B cell (primary cell): Measurements from ENCODE around the gene BAK1. TPM values are rescaled to one million over a fixed set of nuclear protein-coding genes. Genes with fewer than 3 reads are reported as not detected.
"Not testable (repeated sequence)": the region's sequence is repeated elsewhere in the genome, so short reads cannot be mapped to it uniquely, and the experiment has no call there.

Experiments used
- ATAC-seq: fragments of 200-7000 bp; cut with Tn5 transposase; one replicate; pipeline ENCODE4 v1.10.0; 2021; ENCODE audit warnings: low read depth, mild to moderate bottlenecking, moderate number of reproducible peaks, moderate library complexity
- CTCF ChIA-PET: fragments of 350-600 bp; sonication (Branson Sonifier 250); formaldehyde crosslinking; loops from one replicate; lab custom pipeline; 2021; ENCODE audit warnings: antibody characterized with exemption, inconsistent platforms; lab: Charles Lee
- POLR2A ChIA-PET: fragments of 350-600 bp; sonication (Branson Sonifier 250); formaldehyde crosslinking; loops from one replicate; lab custom pipeline; 2021; ENCODE audit warnings: antibody characterized with exemption; lab: Charles Lee
- DNase-seq: peaks from one replicate; pipeline ENCODE4 v3.0.0; 2013
- H2AFZ ChIP-seq: 2 replicates; pipeline ENCODE4 v1.6.1; 2012; ENCODE audit warnings: mild to moderate bottlenecking, low read depth, low read length; ENCODE audit not compliant: insufficient read depth, poor library complexity, severe bottlenecking
- H3K27ac ChIP-seq, 2 donors: 1 replicate in 1 of 2; 2 replicates in 1 of 2; pipeline ENCODE4 v1.5.1; 2012 to 2013; ENCODE audit warnings: low read length in 2 of 2, mild to moderate bottlenecking in 2 of 2, moderate library complexity in 1 of 2
- H3K27me3 ChIP-seq, 4 experiments: fragments of 200-600 bp in 1 of 4; sonication (generic) in 1 of 4; replicated peaks in 1 of 4; 1 replicate in 2 of 4; 2 replicates in 2 of 4; pipeline versions ENCODE4 v1.6.1 to v1.7.0; 2013 to 2016; ENCODE audit warnings: low read length in 3 of 4, mild to moderate bottlenecking in 2 of 4, mixed read lengths in 1 of 4, moderate library complexity in 1 of 4; ENCODE audit not compliant: insufficient read depth in 4 of 4, control insufficient read depth in 3 of 4; ENCODE audit errors: control extremely low read depth in 1 of 4
- H3K36me3 ChIP-seq, 2 experiments: replicated peaks in 1 of 2; 1 replicate in 1 of 2; 2 replicates in 1 of 2; pipeline versions ENCODE4 v1.6.1 to v1.7.1; 2013; ENCODE audit warnings: low read length in 1 of 2; ENCODE audit not compliant: insufficient read depth in 2 of 2, control insufficient read depth in 1 of 2; ENCODE audit errors: control extremely low read depth in 1 of 2, extremely low read depth in 1 of 2
- H3K4me1 ChIP-seq, 2 donors: fragments of 200-600 bp in 1 of 2; sonication (generic) in 1 of 2; 1 replicate in 1 of 2; 2 replicates in 1 of 2; pipeline versions ENCODE4 v1.5.1 to v1.6.1; 2013 to 2017; ENCODE audit warnings: low read length in 2 of 2; ENCODE audit not compliant: control insufficient read depth in 2 of 2, insufficient read depth in 2 of 2
- H3K4me2 ChIP-seq: replicated peaks from 2 replicates; pipeline ENCODE3; 2012; ENCODE audit warnings: mild to moderate bottlenecking, low read depth, low read length; ENCODE audit not compliant: poor library complexity, severe bottlenecking
- H3K4me3 ChIP-seq, 5 experiments: fragments of 200-600 bp in 1 of 5; sonication (generic) in 1 of 5; 1 replicate in 3 of 5; 2 replicates in 2 of 5; pipeline versions ENCODE4 v1.5.1 to v1.7.0; 2011 to 2016; ENCODE audit warnings: low read length in 4 of 5, mild to moderate bottlenecking in 4 of 5, low read depth in 2 of 5, control low read depth in 1 of 5, moderate library complexity in 1 of 5; ENCODE audit not compliant: insufficient read depth in 1 of 5; ENCODE audit errors: control extremely low read depth in 1 of 5, extremely low read depth in 1 of 5
- H3K79me2 ChIP-seq: fragments of 200-600 bp; sonication (generic); one replicate; pipeline ENCODE4 v1.6.0; 2016; ENCODE audit warnings: low read length; ENCODE audit not compliant: control insufficient read depth, insufficient read depth
- H3K9ac ChIP-seq: fragments of 200-600 bp; sonication (generic); 2 replicates; pipeline ENCODE4 v1.6.1; 2017; ENCODE audit warnings: mild to moderate bottlenecking, low read length, moderate library complexity
- H3K9me3 ChIP-seq, 3 donors: one replicate each; pipeline versions ENCODE4 v1.6.1 to v1.7.1; 2013; ENCODE audit warnings: low read length in 2 of 3; ENCODE audit not compliant: control insufficient read depth in 2 of 3, insufficient read depth in 1 of 3; ENCODE audit errors: control extremely low read depth in 1 of 3
- H4K20me1 ChIP-seq: 2 replicates; pipeline ENCODE4 v1.6.0; 2012; ENCODE audit warnings: mild to moderate bottlenecking, low read length; ENCODE audit not compliant: insufficient read depth, control insufficient read depth, poor library complexity, severe bottlenecking
- H3K27ac Mint-ChIP-seq: one replicate; pipeline ENCODE4 v1.8.0; 2021; ENCODE audit warnings: mixed read lengths
- H3K27me3 Mint-ChIP-seq: one replicate; pipeline ENCODE4 v1.8.0; 2021; ENCODE audit warnings: mixed read lengths
- H3K4me1 Mint-ChIP-seq: one replicate; pipeline ENCODE4 v1.8.0; 2021; ENCODE audit warnings: mixed read lengths
- H3K4me3 Mint-ChIP-seq: one replicate; pipeline ENCODE4 v1.8.0; 2021; ENCODE audit warnings: mixed read lengths
- H3K9me3 Mint-ChIP-seq: one replicate; pipeline ENCODE4 v1.8.0; 2022; ENCODE audit warnings: mixed read lengths; ENCODE audit not compliant: insufficient read depth
- CTCF ChIP-seq: fragments of 200-600 bp; IDR thresholded peaks from one replicate; pipeline ENCODE4 v1.8.0; 2022; ENCODE audit warnings: antibody characterized with exemption, mild to moderate bottlenecking
- EZH2 ChIP-seq: IDR thresholded peaks from 2 replicates; pipeline ENCODE4 v1.6.1; 2012; ENCODE audit warnings: borderline replicate concordance, low read depth, mild to moderate bottlenecking, moderate library complexity, low read length; ENCODE audit not compliant: insufficient read depth, poor library complexity, severe bottlenecking
- WGBS: methylation state at CpG from one replicate; pipeline ENCODE4 v1.1.5; 2013; ENCODE audit warnings: missing lambda C conversion rate; ENCODE audit not compliant: insufficient coverage; 5-methylcytosine and 5-hydroxymethylcytosine counted together
- intact Hi-C: fragments of 100-400 bp; cut with micrococcal nuclease; formaldehyde crosslinking; loops from one replicate; pipeline ENCODE4 v1.10.0; 2022
- polyA plus RNA-seq: library from polyadenylated mRNA; depleted of rRNA; stranded (reverse); fragments of >200 nt; gene quantifications from 2 replicates; pipeline ENCODE4 v1.2.3, GENCODE V29; 2012
- total RNA-seq, 2 donors: library from RNA; stranded (reverse); fragments of 120-200 nt in 1 of 2; gene quantifications; 1 replicate in 1 of 2; 2 replicates in 1 of 2; pipeline versions ENCODE4 v1.2.3 to v1.2.4, GENCODE V29; 2013 to 2022

The BAK1 gene
- total and polyA plus RNA-seq, 2 donors (not counting 1 experiment from before 2014, with no cell fraction given), result 23.3 to 34.3 TPM

- intact Hi-C loops, result no loop called here
- ChIA-PET CTCF (no interaction called here), POLR2A (interaction anchor here (0.7 kb wide), 1 partner anchor 843 kb away, joined by 6 read pairs; no protein-coding TSS in a partner anchor)
- Mint-ChIP-seq H3K27me3 (peaks cover 4% of the 10 kb centered on the region), H3K4me3 (no peak overlapping the region), H3K4me1 (peaks cover 8% of the 10 kb centered on the region), H3K27ac (no peak overlapping the region), H3K9me3 (no peaks in the 10 kb centered on the region)
- peaks cover 0 to 3% of the 10 kb centered on the region in 2 donors for H3K4me1 ChIP-seq
- H3K36me3 ChIP-seq, result no peaks in the 10 kb centered on the region
- ATAC-seq, result no peak
- H3K9me3 ChIP-seq, result no peaks in the 10 kb centered on the region
- H2AFZ ChIP-seq, result no peak overlapping the region
- H3K4me2 ChIP-seq, result no peak overlapping the region
- H3K4me3 ChIP-seq, result no peak overlapping the region
- no peaks in the 10 kb centered on the region for H3K79me2 ChIP-seq
- TF ChIP-seq EZH2, result no peak
- no peak for TF ChIP-seq CTCF
- DNase-seq, result no peak
- no peaks in the 10 kb centered on the region for H4K20me1 ChIP-seq
- no peaks in the 10 kb centered on the region for H3K27me3 ChIP-seq
- no peak overlapping the region for H3K9ac ChIP-seq
- 73% methylated on average over 1 of the region's 2 CpGs for WGBS
- no peak overlapping the region for H3K27ac ChIP-seq
These were observed 32.6 kb downstream of the BAK1 start for GRCh38 chr6:33547499-33547898.

- no peak overlapping the region for H3K4me3 Mint-ChIP-seq
- TF ChIP-seq EZH2, result no peak
- TF ChIP-seq CTCF, result no peak
- peaks cover 0 to 3% of the 10 kb centered on the region in 2 donors for H3K4me1 ChIP-seq
- no peak overlapping the region for H3K9ac ChIP-seq
- H3K36me3 ChIP-seq, result no peaks in the 10 kb centered on the region
- H3K27me3 ChIP-seq, result no peaks in the 10 kb centered on the region
- DNase-seq (no peak), ATAC-seq (no peak)
- ChIA-PET POLR2A (interaction anchor here (0.7 kb wide), 1 partner anchor 843 kb away, joined by 6 read pairs; no protein-coding TSS in a partner anchor), CTCF (interaction anchor here (0.9 kb wide), 1 partner anchor 9 kb away, joined by 3 read pairs; no protein-coding TSS in a partner anchor)
- intact Hi-C loops, result no loop called here
- no peaks in the 10 kb centered on the region for H3K79me2 ChIP-seq
- 89% methylated on average over 1 of the region's 5 CpGs for WGBS
- no peak overlapping the region for H3K27ac ChIP-seq
- no peaks in the 10 kb centered on the region for H3K9me3 Mint-ChIP-seq
- no peak overlapping the region for H3K4me2 ChIP-seq
- peaks cover 4% of the 10 kb centered on the region for H3K27me3 Mint-ChIP-seq
- no peak overlapping the region for H2AFZ ChIP-seq
- no peaks in the 10 kb centered on the region for H4K20me1 ChIP-seq
- peaks cover 8% of the 10 kb centered on the region for H3K4me1 Mint-ChIP-seq
- no peak overlapping the region for H3K4me3 ChIP-seq
- no peaks in the 10 kb centered on the region for H3K9me3 ChIP-seq
- H3K27ac Mint-ChIP-seq, result no peak overlapping the region
These were observed 33.3 kb downstream of the BAK1 start for GRCh38 chr6:33546766-33547165.

- intact Hi-C loops, CTCF ChIA-PET, H3K4me2 ChIP-seq: not testable (repeated sequence)
These were observed 34.8 kb downstream of the BAK1 start for GRCh38 chr6:33545292-33545691.

More at GRCh38 chr6:33545292-33545691, 34.8 kb downstream of the BAK1 start:
- H3K9ac ChIP-seq, H3K4me1 ChIP-seq, H3K4me3 Mint-ChIP-seq, H3K27me3 ChIP-seq, H4K20me1 ChIP-seq, H2AFZ ChIP-seq, H3K79me2 ChIP-seq, H3K9me3 Mint-ChIP-seq, H3K36me3 ChIP-seq, POLR2A ChIA-PET, H3K27ac ChIP-seq, H3K27ac Mint-ChIP-seq, H3K4me1 Mint-ChIP-seq, H3K4me3 ChIP-seq, H3K27me3 Mint-ChIP-seq, ATAC-seq, H3K9me3 ChIP-seq, DNase-seq: not testable (repeated sequence)
- WGBS, result 87% methylated on average over 7 of the region's 11 CpGs
